ENCODE data around the gene FRMD4A. TPM values are rescaled to one million over a fixed set of nuclear protein-coding genes. Genes with fewer than 3 reads are reported as not detected.

The FRMD4A gene
- polyA plus RNA-seq, 1 of the 3 experiments (the other 2 are of a cell fraction) = 37.7 TPM

GRCh38 chr10:13721486-13721885, 609.2 kb downstream of the FRMD4A start:
- Histone ChIP-seq H2AFZ (ENCODE audit: low read depth) (no peak overlapping the region), H3K4me1 (ENCODE audit: control insufficient read depth in 1 of 2, insufficient read depth in 2 of 2, low read depth in 1 of 2, low read length in 1 of 2) (peaks cover 8 to 20% of the 10 kb centered on the region in 2 experiments), H3K9me2 (no peaks in the 10 kb centered on the region), H3K4me3 (ENCODE audit: low read depth in 2 of 2, low read length in 1 of 2) (no peak overlapping the region), H3K27ac (ENCODE audit: low read depth in 2 of 2, low read length in 1 of 2) (no peak overlapping the region), H3K4me2 (no peak overlapping the region), H3K79me2 (ENCODE audit: insufficient read depth) (no peaks in the 10 kb centered on the region), H3F3A (replicated peaks; ENCODE audit: insufficient read depth) (peaks cover 36% of the 10 kb centered on the region), H3K36me3 (replicated peaks in 1 of 2; ENCODE audit: control insufficient read depth in 1 of 2, insufficient read depth in 2 of 2, low read length in 1 of 2) (peaks cover 7 to 26% of the 10 kb centered on the region in 2 experiments), H4K20me1 (ENCODE audit: insufficient read depth) (no peaks in the 10 kb centered on the region), H3K9ac (no peak overlapping the region), H3K9me3 (no peaks in the 10 kb centered on the region), H3K27me3 (ENCODE audit: insufficient read depth) (no peaks in the 10 kb centered on the region)
- ChIA-PET CTCF (no interaction called here), POLR2A (no interaction called here)
- DNase-seq = no peak
- TF ChIP-seq TCF12 (IDR thresholded peaks at IDR 0.05) (no peak), USF2 (IDR thresholded peaks at IDR 0.05; ENCODE audit: borderline replicate concordance, low read depth, low read length) (no peak), CTCF (IDR thresholded peaks at IDR 0.05) (no peak), FOXJ3 (CRISPR knock-in tag; IDR thresholded peaks at IDR 0.05) (no peak), GATA2 (CRISPR knock-in tag; IDR thresholded peaks at IDR 0.05) (no peak), SMC3 (IDR thresholded peaks at IDR 0.05; ENCODE audit: low read depth, low read length) (no peak), PBX3 (IDR thresholded peaks at IDR 0.05) (no peak), RFX5 (IDR thresholded peaks at IDR 0.05; ENCODE audit: low read length) (no peak), POLR2AphosphoS5 (IDR thresholded peaks at IDR 0.05; ENCODE audit: low read depth, low read length) (no peak), ELF1 (IDR thresholded peaks at IDR 0.05) (no peak), MEF2A (IDR thresholded peaks at IDR 0.05; ENCODE audit: borderline replicate concordance, low read depth) (no peak), RAD21 (IDR thresholded peaks at IDR 0.05; ENCODE audit: low read length) (no peak), TEAD4 (IDR thresholded peaks at IDR 0.05; ENCODE audit: borderline replicate concordance, insufficient read depth) (no peak), USF1 (IDR thresholded peaks at IDR 0.05; ENCODE audit: borderline replicate concordance, low read depth) (no peak), CHD2 (IDR thresholded peaks at IDR 0.05; ENCODE audit: low read length, partially characterized antibody) (no peak), SIN3A (IDR thresholded peaks at IDR 0.05; ENCODE audit: borderline replicate concordance, low read depth, low read length) (no peak), YY1 (IDR thresholded peaks at IDR 0.05; ENCODE audit: low read depth) (no peak), EZH2phosphoT487 (IDR thresholded peaks at IDR 0.05; ENCODE audit: borderline replicate concordance, low read depth) (no peak)
- TF ChIP-seq, protein P1, sequence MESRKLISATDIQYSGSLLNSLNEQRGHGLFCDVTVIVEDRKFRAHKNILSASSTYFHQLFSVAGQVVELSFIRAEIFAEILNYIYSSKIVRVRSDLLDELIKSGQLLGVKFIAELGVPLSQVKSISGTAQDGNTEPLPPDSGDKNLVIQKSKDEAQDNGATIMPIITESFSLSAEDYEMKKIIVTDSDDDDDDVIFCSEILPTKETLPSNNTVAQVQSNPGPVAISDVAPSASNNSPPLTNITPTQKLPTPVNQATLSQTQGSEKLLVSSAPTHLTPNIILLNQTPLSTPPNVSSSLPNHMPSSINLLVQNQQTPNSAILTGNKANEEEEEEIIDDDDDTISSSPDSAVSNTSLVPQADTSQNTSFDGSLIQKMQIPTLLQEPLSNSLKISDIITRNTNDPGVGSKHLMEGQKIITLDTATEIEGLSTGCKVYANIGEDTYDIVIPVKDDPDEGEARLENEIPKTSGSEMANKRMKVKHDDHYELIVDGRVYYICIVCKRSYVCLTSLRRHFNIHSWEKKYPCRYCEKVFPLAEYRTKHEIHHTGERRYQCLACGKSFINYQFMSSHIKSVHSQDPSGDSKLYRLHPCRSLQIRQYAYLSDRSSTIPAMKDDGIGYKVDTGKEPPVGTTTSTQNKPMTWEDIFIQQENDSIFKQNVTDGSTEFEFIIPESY (IDR thresholded peaks at IDR 0.05; ENCODE audit: borderline replicate concordance, low read depth) = no peak
- TF ChIP-seq, protein P2, sequence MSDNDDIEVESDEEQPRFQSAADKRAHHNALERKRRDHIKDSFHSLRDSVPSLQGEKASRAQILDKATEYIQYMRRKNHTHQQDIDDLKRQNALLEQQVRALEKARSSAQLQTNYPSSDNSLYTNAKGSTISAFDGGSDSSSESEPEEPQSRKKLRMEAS (IDR thresholded peaks at IDR 0.05; ENCODE audit: low read depth) = no peak
- 93% methylated on average over 6 of the region's 7 CpGs for WGBS (ENCODE audit: low lambda C conversion rate)
